Naive thymus-derived CD4-positive, alpha-beta T cell (primary cell): ENCODE results near the gene PNN. TPM values are rescaled to one million over a fixed set of nuclear protein-coding genes. Genes with fewer than 3 reads are reported as not detected.
"Not testable (repeated sequence)": the region's sequence is repeated elsewhere in the genome, so short reads cannot be mapped to it uniquely, and the experiment has no call there.

Experiments
- ATAC-seq: fragments of 150-1000 bp; cut with Tn5 transposase; 2 replicates; pipeline ENCODE4 v1.10.0; 2021; ENCODE audit warnings: mild to moderate bottlenecking, moderate library complexity
- CTCF ChIA-PET: fragments of 350-600 bp; sonication (Branson Sonifier 250); formaldehyde crosslinking; loops from one replicate; lab custom pipeline; 2021; ENCODE audit warnings: antibody characterized with exemption; lab: Charles Lee
- POLR2A ChIA-PET: fragments of 350-600 bp; sonication (Branson Sonifier 250); formaldehyde crosslinking; loops from one replicate; lab custom pipeline; 2021; ENCODE audit warnings: antibody characterized with exemption, inconsistent platforms; lab: Charles Lee
- DNase-seq, 9 donors: peaks; one replicate each; pipeline versions ENCODE4 v3.0.0 to v3.0.0-alpha.2; 2020 to 2022; ENCODE audit warnings: mixed read lengths in 1 of 9
- H3K27ac ChIP-seq: one replicate; pipeline ENCODE4 v1.7.0; 2013; ENCODE audit warnings: mild to moderate bottlenecking, low read depth, low read length, moderate library complexity
- H3K27me3 ChIP-seq, 2 donors: one replicate each; pipeline ENCODE4 v1.7.0; 2013; ENCODE audit warnings: low read length in 2 of 2, mild to moderate bottlenecking in 2 of 2, moderate library complexity in 2 of 2; ENCODE audit not compliant: control insufficient read depth in 2 of 2, insufficient read depth in 2 of 2
- H3K36me3 ChIP-seq, 3 experiments: 1 replicate in 2 of 3; 2 replicates in 1 of 3; pipeline ENCODE4 v1.7.0; 2013; ENCODE audit warnings: low read length in 3 of 3, mild to moderate bottlenecking in 3 of 3, moderate library complexity in 1 of 3; ENCODE audit not compliant: insufficient read depth in 3 of 3, control insufficient read depth in 2 of 3
- H3K4me1 ChIP-seq, 2 donors: one replicate each; pipeline ENCODE4 v1.7.0; 2013; ENCODE audit warnings: low read length in 2 of 2, mild to moderate bottlenecking in 2 of 2, moderate library complexity in 1 of 2; ENCODE audit not compliant: control insufficient read depth in 2 of 2, insufficient read depth in 2 of 2
- H3K4me3 ChIP-seq: 2 replicates; pipeline ENCODE4 v1.7.0; 2013; ENCODE audit warnings: mild to moderate bottlenecking, low read length
- H3K9me3 ChIP-seq, 3 experiments: 1 replicate in 2 of 3; 2 replicates in 1 of 3; pipeline ENCODE4 v1.7.0; 2013; ENCODE audit warnings: low read length in 3 of 3; ENCODE audit not compliant: control insufficient read depth in 2 of 3
- H3K27ac Mint-ChIP-seq, 9 donors: one replicate each; pipeline ENCODE4 v1.8.0; 2020 to 2022; ENCODE audit warnings: mixed read lengths in 9 of 9, mild to moderate bottlenecking in 8 of 9, moderate library complexity in 5 of 9, inconsistent platforms in 2 of 9
- H3K27me3 Mint-ChIP-seq, 5 donors: one replicate each; pipeline ENCODE4 v1.8.0; 2021 to 2022; ENCODE audit warnings: mixed read lengths in 5 of 5, mild to moderate bottlenecking in 1 of 5
- H3K36me3 Mint-ChIP-seq, 5 donors: one replicate each; pipeline ENCODE4 v1.8.0; 2020 to 2022; ENCODE audit warnings: mixed read lengths in 5 of 5, mild to moderate bottlenecking in 3 of 5, inconsistent platforms in 1 of 5
- H3K4me1 Mint-ChIP-seq, 7 donors: one replicate each; pipeline ENCODE4 v1.8.0; 2020 to 2022; ENCODE audit warnings: mixed read lengths in 7 of 7, mild to moderate bottlenecking in 3 of 7, inconsistent platforms in 1 of 7
- H3K4me3 Mint-ChIP-seq, 10 donors: one replicate each; pipeline ENCODE4 v1.8.0; 2020 to 2022; ENCODE audit warnings: mild to moderate bottlenecking in 10 of 10, mixed read lengths in 10 of 10, moderate library complexity in 6 of 10, inconsistent platforms in 2 of 10
- H3K9me3 Mint-ChIP-seq, 11 donors: one replicate each; pipeline ENCODE4 v1.8.0; 2020 to 2022; ENCODE audit warnings: mixed read lengths in 11 of 11, mild to moderate bottlenecking in 4 of 11, inconsistent platforms in 1 of 11, moderate library complexity in 1 of 11
- intact Hi-C, 2 donors: fragments of 100-400 bp; cut with micrococcal nuclease; formaldehyde crosslinking; loops; one replicate each; pipeline ENCODE4 v1.15.1; 2023
- polyA plus RNA-seq, 2 donors: library from polyadenylated mRNA; unstranded; fragments of 300-500 nt; fragmentation: Illumina TruSeq; gene quantifications; one replicate each; pipeline ENCODE4 v1.2.3, GENCODE V29; 2021
- total RNA-seq, 6 experiments: library from RNA in 5 of 6; stranded (reverse) in 5 of 6; gene quantifications; 1 replicate in 5 of 6; 2 replicates in 1 of 6; pipeline ENCODE4 v1.2.3 and lab custom pipeline; 2021 to 2026

The PNN gene
- total and polyA plus RNA-seq, 7 experiments from 2014 or later, result 25.2 to 120 (median 96.4) TPM

DNA sequence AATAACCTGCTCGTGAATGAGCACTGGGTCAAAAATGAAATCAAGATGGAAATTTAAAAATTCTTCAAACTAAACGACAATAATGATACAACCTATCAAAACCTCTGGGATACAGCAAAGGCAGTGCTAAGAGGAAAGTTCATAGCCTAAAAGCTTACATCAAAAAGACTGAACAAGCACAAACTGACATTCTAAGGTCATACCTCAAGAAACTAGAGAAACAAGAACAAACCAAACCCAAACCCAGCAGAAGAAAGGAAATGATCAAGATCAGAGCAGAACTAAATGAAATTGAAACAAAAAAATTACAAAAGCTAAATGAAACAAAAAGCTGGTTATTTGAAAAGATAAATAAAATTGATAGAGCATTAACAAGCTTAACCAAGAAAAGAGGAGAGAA lies 32.4 kb downstream of the PNN start:
- H3K4me3 Mint-ChIP-seq, result peak overlapping the region; percentile 0 to 64 (median 32)
- ATAC-seq, H3K4me1 ChIP-seq, CTCF ChIA-PET, H3K27me3 Mint-ChIP-seq, H3K36me3 ChIP-seq, H3K9me3 ChIP-seq, H3K4me3 ChIP-seq, intact Hi-C loops, H3K27me3 ChIP-seq, H3K27ac ChIP-seq: not testable (repeated sequence)
- DNase-seq, result peak in 5 of 9 donors; percentile 5 to 58 (median 35)
- peak overlapping the region; percentile 47 to 86 (median 70) for H3K27ac Mint-ChIP-seq
- H3K36me3 Mint-ChIP-seq, result peaks cover 0 to 15% (median 0%) of the 10 kb centered on the region in 5 donors
- peaks cover 0 to 10% (median 4%) of the 10 kb centered on the region in 11 donors for H3K9me3 Mint-ChIP-seq
- peaks cover 11 to 25% (median 19%) of the 10 kb centered on the region in 7 donors for H3K4me1 Mint-ChIP-seq
- POLR2A ChIA-PET, result interaction anchor here (0.9 kb wide), 1 partner anchor 32 kb away, joined by 3 read pairs; the partner anchor contains the start of gene PNN

DNA sequence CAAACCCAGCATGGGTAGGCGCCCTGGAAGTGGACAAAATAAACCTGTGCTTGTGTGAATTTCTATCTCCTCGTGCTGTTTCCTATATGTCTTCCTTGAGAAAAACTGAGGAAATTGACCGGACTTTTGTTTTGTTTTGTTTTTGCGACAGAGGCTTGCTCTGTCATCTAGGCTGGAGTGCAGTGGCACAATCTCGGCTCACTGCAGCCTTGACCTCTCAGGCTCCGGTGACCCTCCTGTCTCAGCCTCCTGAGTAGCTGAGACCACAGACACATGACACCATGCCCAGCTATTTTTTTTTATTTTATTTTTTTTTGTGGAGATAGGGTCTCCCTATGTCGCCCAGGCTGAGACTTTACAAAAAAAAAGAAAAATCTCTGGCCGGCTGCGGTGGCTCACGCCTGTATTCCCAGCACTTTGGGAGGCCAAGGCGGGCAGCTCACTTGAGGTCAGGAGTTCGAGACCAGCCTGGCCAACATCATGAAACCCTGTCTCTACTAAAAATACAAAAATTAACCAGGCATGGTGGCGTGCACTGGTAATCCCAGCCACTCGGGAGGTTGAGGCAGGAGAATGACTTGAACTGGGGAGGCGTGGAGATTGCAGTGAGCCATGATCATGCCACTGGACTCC lies 36.2 kb downstream of the PNN start:
- ATAC-seq (no peak), DNase-seq (no peak)
- Mint-ChIP-seq H3K27ac (no peak overlapping the region), H3K9me3 (peaks cover 0 to 10% (median 4%) of the 10 kb centered on the region in 11 donors), H3K36me3 (peaks cover 0 to 5% (median 0%) of the 10 kb centered on the region in 5 donors), H3K27me3 (no peaks in the 10 kb centered on the region), H3K4me1 (peaks cover 11 to 25% (median 19%) of the 10 kb centered on the region in 7 donors), H3K4me3 (no peak overlapping the region)
- H3K4me3 ChIP-seq, result no peak overlapping the region
- intact Hi-C loops, result no loop called here
- POLR2A ChIA-PET, result no interaction called here
- H3K36me3 ChIP-seq, result no peaks in the 10 kb centered on the region
- CTCF ChIA-PET, result no interaction called here
- no peak overlapping the region for H3K27ac ChIP-seq
- no peaks in the 10 kb centered on the region for H3K27me3 ChIP-seq
- H3K9me3 ChIP-seq, result no peaks in the 10 kb centered on the region
- H3K4me1 ChIP-seq, result no peaks in the 10 kb centered on the region

DNA sequence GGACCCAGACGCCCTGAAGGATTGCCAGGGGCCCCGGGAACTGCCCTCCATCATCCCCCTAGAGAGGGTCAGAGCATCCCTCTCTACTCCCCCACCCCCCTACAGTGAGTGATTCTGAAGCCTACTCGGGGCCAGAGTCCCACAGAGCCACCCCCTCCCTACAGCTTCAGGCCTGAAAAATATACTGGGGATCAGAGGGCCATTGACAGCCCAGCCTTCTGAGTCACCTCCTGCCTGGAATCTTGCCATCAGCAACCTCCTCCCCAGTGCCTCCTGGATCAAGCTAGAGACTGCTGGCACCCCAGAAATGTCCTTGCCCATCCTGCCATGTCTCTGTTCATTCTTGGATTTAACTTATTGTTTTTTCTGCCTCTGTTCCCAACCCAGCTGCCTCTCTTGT lies 37.0 kb downstream of the PNN start:
- H3K9me3 Mint-ChIP-seq, result peaks cover 0 to 10% (median 3%) of the 10 kb centered on the region in 11 donors
- no peak overlapping the region for H3K27ac ChIP-seq
- no peaks in the 10 kb centered on the region for H3K27me3 Mint-ChIP-seq
- intact Hi-C loops, result no loop called here
- H3K4me3 Mint-ChIP-seq, result no peak overlapping the region
- H3K9me3 ChIP-seq, result no peaks in the 10 kb centered on the region
- DNase-seq (no peak), ATAC-seq (no peak)
- H3K4me3 ChIP-seq, result no peak overlapping the region
- no peak overlapping the region for H3K27ac Mint-ChIP-seq
- peaks cover 0 to 3% (median 0%) of the 10 kb centered on the region in 5 donors for H3K36me3 Mint-ChIP-seq
- peaks cover 11 to 21% (median 17%) of the 10 kb centered on the region in 7 donors for H3K4me1 Mint-ChIP-seq
- H3K36me3 ChIP-seq, result no peaks in the 10 kb centered on the region
- POLR2A ChIA-PET, result no interaction called here
- CTCF ChIA-PET, result no interaction called here
- no peaks in the 10 kb centered on the region for H3K4me1 ChIP-seq
- H3K27me3 ChIP-seq, result no peaks in the 10 kb centered on the region

DNA sequence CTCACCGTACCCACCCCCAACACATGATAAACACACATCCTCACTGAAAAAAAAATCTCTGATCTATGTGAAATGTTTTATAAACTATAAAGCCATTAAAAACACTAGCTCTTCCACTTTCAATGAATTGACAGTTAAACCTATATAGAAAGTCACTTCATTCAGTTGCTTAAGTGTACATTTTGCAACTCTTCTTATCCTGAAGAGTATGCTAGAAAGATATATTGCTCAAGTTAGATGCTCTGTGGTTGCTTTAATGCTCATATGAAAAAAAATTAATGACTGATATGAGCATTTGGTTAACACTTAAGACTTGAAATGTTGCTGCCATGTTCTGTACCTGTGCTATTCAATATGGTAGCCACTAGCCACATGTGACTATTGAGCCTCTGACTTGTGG lies 37.6 kb downstream of the PNN start:
- Histone ChIP-seq H3K27ac (no peak overlapping the region), H3K4me3 (no peak overlapping the region), H3K4me1 (no peaks in the 10 kb centered on the region), H3K9me3 (no peaks in the 10 kb centered on the region), H3K36me3 (no peaks in the 10 kb centered on the region), H3K27me3 (no peaks in the 10 kb centered on the region)
- Mint-ChIP-seq H3K27ac (no peak overlapping the region), H3K9me3 (peaks cover 0 to 6% (median 2%) of the 10 kb centered on the region in 11 donors), H3K4me3 (no peak overlapping the region), H3K4me1 (peaks cover 5 to 19% (median 11%) of the 10 kb centered on the region in 7 donors), H3K36me3 (peaks cover 0 to 4% (median 0%) of the 10 kb centered on the region in 5 donors), H3K27me3 (no peaks in the 10 kb centered on the region)
- no peak for DNase-seq
- no peak for ATAC-seq
- CTCF ChIA-PET, result no interaction called here
- intact Hi-C loops, result no loop called here
- POLR2A ChIA-PET, result no interaction called here

DNA sequence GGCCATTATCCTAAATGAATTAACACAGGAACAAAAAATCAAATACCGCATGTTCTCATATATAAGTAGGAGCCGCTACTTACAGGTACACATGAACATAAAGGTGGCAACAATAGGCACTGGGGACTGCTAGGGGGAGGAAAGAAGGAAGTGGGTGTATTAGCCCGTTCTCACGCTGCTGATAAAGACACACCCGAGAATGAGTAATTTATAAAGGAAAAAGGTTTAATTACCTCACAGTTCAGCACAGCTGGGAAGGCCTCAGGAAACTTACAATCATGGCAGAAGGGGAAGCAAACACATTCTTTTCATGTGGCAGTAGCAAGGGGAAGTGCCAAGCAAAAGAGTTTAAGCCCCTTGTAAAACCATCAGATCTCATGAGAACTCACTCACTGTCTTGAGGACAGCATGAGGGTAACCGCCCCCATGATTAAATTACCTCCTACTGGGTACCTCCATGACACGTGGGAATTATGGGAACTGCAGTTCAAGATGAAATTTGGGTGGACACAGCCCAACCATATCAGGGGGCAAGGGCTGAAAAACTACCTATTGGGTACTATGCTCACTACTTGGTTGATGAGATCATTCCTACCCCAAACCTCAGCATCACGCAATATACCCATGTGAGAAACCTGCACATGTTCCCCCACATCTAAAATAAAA lies 42.3 kb downstream of the PNN start:
- no peaks in the 10 kb centered on the region for H3K4me1 ChIP-seq
- H3K36me3 ChIP-seq, result no peaks in the 10 kb centered on the region
- no peak overlapping the region for H3K27ac Mint-ChIP-seq
- no peak overlapping the region for H3K27ac ChIP-seq
- no peaks in the 10 kb centered on the region for H3K27me3 Mint-ChIP-seq
- H3K9me3 Mint-ChIP-seq, result peaks cover 0 to 9% (median 0%) of the 10 kb centered on the region in 11 donors
- peaks cover 0 to 19% (median 0%) of the 10 kb centered on the region in 7 donors for H3K4me1 Mint-ChIP-seq
- no peaks in the 10 kb centered on the region for H3K27me3 ChIP-seq
- peaks cover 0 to 8% (median 0%) of the 10 kb centered on the region in 5 donors for H3K36me3 Mint-ChIP-seq
- H3K4me3 Mint-ChIP-seq, result no peak overlapping the region
- intact Hi-C loops, result no loop called here
- ATAC-seq (no peak), DNase-seq (no peak)
- ChIA-PET POLR2A (no interaction called here), CTCF (no interaction called here)
- no peak overlapping the region for H3K4me3 ChIP-seq
- H3K9me3 ChIP-seq, result no peaks in the 10 kb centered on the region

- ChIA-PET POLR2A (no interaction called here), CTCF (no interaction called here)
- Histone ChIP-seq H3K4me1 (no peaks in the 10 kb centered on the region), H3K27ac (no peak overlapping the region), H3K9me3 (no peaks in the 10 kb centered on the region), H3K36me3 (no peaks in the 10 kb centered on the region), H3K27me3 (no peaks in the 10 kb centered on the region), H3K4me3 (no peak overlapping the region)
- no peak overlapping the region for H3K4me3 Mint-ChIP-seq
- DNase-seq (no peak), ATAC-seq (no peak)
- H3K36me3 Mint-ChIP-seq, result peaks cover 0 to 8% (median 0%) of the 10 kb centered on the region in 5 donors
- intact Hi-C loops, result no loop called here
- peaks cover 0 to 21% (median 0%) of the 10 kb centered on the region in 7 donors for H3K4me1 Mint-ChIP-seq
- peaks cover 0 to 3% (median 0%) of the 10 kb centered on the region in 5 donors for H3K27me3 Mint-ChIP-seq
- peaks cover 0 to 9% (median 0%) of the 10 kb centered on the region in 11 donors for H3K9me3 Mint-ChIP-seq
- no peak overlapping the region for H3K27ac Mint-ChIP-seq
Measured at GRCh38 chr14:39218171-39218769, 43.2 kb downstream of the PNN start.
